Smooth muscle cell (in vitro differentiated cells): ENCODE measurements around the gene TRPM5. TPM values are rescaled to one million over a fixed set of nuclear protein-coding genes. Genes with fewer than 3 reads are reported as not detected.

Experiments
- DNase-seq: peaks from one replicate; lab custom pipeline; 2025; ENCODE audit not compliant: unreplicated experiment; lab: John Stamatoyannopoulos, UW
- H2AFZ ChIP-seq: fragments of 200-600 bp; sonication (generic); 2 replicates; pipeline ENCODE4 v1.6.0; 2016; ENCODE audit warnings: antibody characterized with exemption, low read depth, mild to moderate bottlenecking
- H3F3A ChIP-seq: fragments of 200-600 bp; sonication (generic); 2 replicates; pipeline ENCODE4 v1.6.0; 2017; ENCODE audit warnings: antibody characterized with exemption, low read depth
- H3K27ac ChIP-seq: fragments of 200-600 bp; sonication (generic); 2 replicates; pipeline ENCODE4 v1.5.1; 2016; ENCODE audit warnings: low read depth, mild to moderate bottlenecking
- H3K27me3 ChIP-seq: fragments of 200-600 bp; sonication (generic); 2 replicates; pipeline ENCODE4 v1.6.1; 2016; ENCODE audit warnings: low read depth, mild to moderate bottlenecking
- H3K36me3 ChIP-seq: fragments of 200-600 bp; sonication (generic); 2 replicates; pipeline ENCODE4 v1.5.1; 2016; ENCODE audit warnings: low read depth
- H3K4me1 ChIP-seq: fragments of 200-600 bp; sonication (generic); 2 replicates; pipeline ENCODE4 v1.5.1; 2016; ENCODE audit warnings: low read depth
- H3K4me2 ChIP-seq: fragments of 200-600 bp; sonication (generic); 2 replicates; pipeline ENCODE4 v1.6.0; 2016; ENCODE audit warnings: mild to moderate bottlenecking
- H3K4me3 ChIP-seq: fragments of 200-600 bp; sonication (generic); 2 replicates; pipeline ENCODE4 v1.5.1; 2016; ENCODE audit warnings: mild to moderate bottlenecking
- H3K79me2 ChIP-seq: fragments of 200-600 bp; sonication (generic); 2 replicates; pipeline ENCODE4 v1.6.0; 2016; ENCODE audit warnings: low read depth, mild to moderate bottlenecking
- H3K9ac ChIP-seq: fragments of 200-600 bp; sonication (generic); 2 replicates; pipeline ENCODE4 v1.6.0; 2016; ENCODE audit warnings: low read depth
- H3K9me3 ChIP-seq: fragments of 200-600 bp; sonication (generic); replicated peaks from 2 replicates; pipeline ENCODE4 v1.5.1; 2016; ENCODE audit warnings: low read depth
- H4K20me1 ChIP-seq: fragments of 200-600 bp; sonication (generic); 2 replicates; pipeline ENCODE4 v1.6.0; 2016; ENCODE audit warnings: low read depth
- CTCF ChIP-seq: fragments of 200-600 bp; sonication (generic); IDR thresholded peaks from 2 replicates; pipeline ENCODE4 v1.5.1; 2017; ENCODE audit warnings: borderline replicate concordance, mild to moderate bottlenecking, antibody characterized with exemption; ENCODE audit not compliant: insufficient read depth, poor library complexity, severe bottlenecking
- WGBS: methylation state at CpG from one replicate; pipeline ENCODE4 v1.1.7; 2016; ENCODE audit warnings: low lambda C conversion rate; 5-methylcytosine and 5-hydroxymethylcytosine counted together
- polyA plus RNA-seq: library from polyadenylated mRNA; unstranded; fragments of >200 nt; fragmentation: Nextera tagmentation; extraction: Ambion mirVana; gene quantifications from 2 replicates; pipeline ENCODE4 v1.2.1, GENCODE V29; 2016
- total RNA-seq: library from RNA; depleted of rRNA; stranded (reverse); fragments of >200 nt; gene quantifications from 2 replicates; pipeline ENCODE4 v1.2.3, GENCODE V29; 2014

The TRPM5 gene
- total and polyA plus RNA-seq, 2 experiments from 2014 or later: not detected

GRCh38 chr11:2473361-2474058 lies 29.2 kb upstream of the TRPM5 start:
- H3K79me2 ChIP-seq: no peaks in the 10 kb centered on the region
- no peak overlapping the region for H3K27ac ChIP-seq
- H4K20me1 ChIP-seq: no peaks in the 10 kb centered on the region
- no peak overlapping the region for H2AFZ ChIP-seq
- no peak for DNase-seq
- H3K4me3 ChIP-seq: no peak overlapping the region
- TF ChIP-seq CTCF: no peak
- H3K27me3 ChIP-seq: peaks cover 13% of the 10 kb centered on the region
- H3K9me3 ChIP-seq: no peaks in the 10 kb centered on the region
- H3K9ac ChIP-seq: no peak overlapping the region
- H3K36me3 ChIP-seq: no peaks in the 10 kb centered on the region
- H3K4me1 ChIP-seq: no peaks in the 10 kb centered on the region
- H3F3A ChIP-seq: no peaks in the 10 kb centered on the region
- H3K4me2 ChIP-seq: no peak overlapping the region
- WGBS: 94% methylated on average over 27 of the region's 27 CpGs

GRCh38 chr11:2472428-2473186 lies 28.3 kb upstream of the TRPM5 start:
- H3F3A ChIP-seq: no peaks in the 10 kb centered on the region
- H3K79me2 ChIP-seq: no peaks in the 10 kb centered on the region
- H3K4me1 ChIP-seq: no peaks in the 10 kb centered on the region
- no peak overlapping the region for H3K27ac ChIP-seq
- no peak for TF ChIP-seq CTCF
- H3K4me2 ChIP-seq: no peak overlapping the region
- H3K9me3 ChIP-seq: no peaks in the 10 kb centered on the region
- 55% methylated on average over 8 of the region's 8 CpGs for WGBS
- no peak overlapping the region for H2AFZ ChIP-seq
- no peak for DNase-seq
- H4K20me1 ChIP-seq: no peaks in the 10 kb centered on the region
- no peak overlapping the region for H3K9ac ChIP-seq
- no peaks in the 10 kb centered on the region for H3K36me3 ChIP-seq
- peaks cover 16% of the 10 kb centered on the region for H3K27me3 ChIP-seq
- no peak overlapping the region for H3K4me3 ChIP-seq

GRCh38 chr11:2471804-2472096 lies 27.4 kb upstream of the TRPM5 start:
- no peaks in the 10 kb centered on the region for H3K79me2 ChIP-seq
- no peaks in the 10 kb centered on the region for H3F3A ChIP-seq
- H3K4me3 ChIP-seq: no peak overlapping the region
- TF ChIP-seq CTCF: no peak
- no peak overlapping the region for H2AFZ ChIP-seq
- no peaks in the 10 kb centered on the region for H3K9me3 ChIP-seq
- H3K4me1 ChIP-seq: no peaks in the 10 kb centered on the region
- no peaks in the 10 kb centered on the region for H3K36me3 ChIP-seq
- H3K9ac ChIP-seq: no peak overlapping the region
- no peaks in the 10 kb centered on the region for H4K20me1 ChIP-seq
- DNase-seq: no peak
- no peak overlapping the region for H3K27ac ChIP-seq
- H3K4me2 ChIP-seq: no peak overlapping the region
- WGBS: 96% methylated on average over 6 of the region's 6 CpGs
- peaks cover 16% of the 10 kb centered on the region for H3K27me3 ChIP-seq
